Heart right ventricle (tissue), 16 donors: ENCODE data around the gene ZNF644. TPM values are rescaled to one million over a fixed set of nuclear protein-coding genes. Genes with fewer than 3 reads are reported as not detected.

Experiments used
- ATAC-seq, 8 donors: fragments of 200-7000 bp; cut with Tn5 transposase; one replicate each; pipeline ENCODE4 v1.9.1; 2020; ENCODE audit warnings: mild to moderate bottlenecking in 8 of 8, moderate library complexity in 8 of 8, moderate number of reproducible peaks in 1 of 8
- DNase-seq, 2 donors: peaks; one replicate each; pipeline ENCODE4 v3.0.0-alpha.2; 2020
- H3K27ac ChIP-seq, 10 donors: fragments of 200-600 bp; sonication (generic) in 2 of 10; one replicate each; pipeline versions ENCODE4 v1.5.0 to v1.8.0; 2020 to 2022; ENCODE audit warnings: mild to moderate bottlenecking in 3 of 10
- H3K27me3 ChIP-seq, 7 donors: fragments of 200-600 bp; one replicate each; pipeline ENCODE4 v1.8.0; 2021 to 2022; ENCODE audit warnings: mild to moderate bottlenecking in 2 of 7
- H3K36me3 ChIP-seq, 9 donors: fragments of 200-600 bp; sonication (generic) in 1 of 9; one replicate each; pipeline versions ENCODE4 v1.5.0 to v1.8.0; 2020 to 2022; ENCODE audit warnings: mild to moderate bottlenecking in 2 of 9
- H3K4me1 ChIP-seq, 9 donors: fragments of 200-600 bp; sonication (generic) in 1 of 9; one replicate each; pipeline versions ENCODE4 v1.5.0 to v1.8.0; 2020 to 2022; ENCODE audit warnings: mild to moderate bottlenecking in 4 of 9
- H3K4me3 ChIP-seq, 10 donors: fragments of 200-600 bp; sonication (generic) in 2 of 10; one replicate each; pipeline versions ENCODE4 v1.5.0 to v1.8.0; 2020 to 2022; ENCODE audit warnings: mild to moderate bottlenecking in 7 of 10, moderate library complexity in 2 of 10
- H3K9me3 ChIP-seq, 11 donors: fragments of 200-600 bp in 10 of 11; sonication (generic) in 2 of 11; one replicate each; pipeline versions ENCODE4 v1.5.0 to v1.8.0; 2013 to 2022; ENCODE audit warnings: mild to moderate bottlenecking in 2 of 11, control low read depth in 1 of 11, moderate library complexity in 1 of 11
- CTCF ChIP-seq, 9 donors: fragments of 200-600 bp; sonication (generic) in 2 of 9; IDR thresholded peaks; one replicate each; pipeline versions ENCODE4 v1.5.0 to v1.8.0; 2021 to 2022; ENCODE audit warnings: antibody characterized with exemption in 9 of 9, mild to moderate bottlenecking in 5 of 9, moderate library complexity in 1 of 9
- WGBS, 2 donors: extraction: QIAGEN DNeasy Blood & Tissue Kit; methylation state at CpG; one replicate each; pipeline ENCODE4 v1.1.7; 2013; ENCODE audit warnings: inconsistent platforms in 1 of 2; 5-methylcytosine and 5-hydroxymethylcytosine counted together
- intact Hi-C, 10 donors: fragments of 100-400 bp; cut with DNase I; formaldehyde crosslinking; loops; one replicate each; pipeline versions ENCODE4 v1.11.1 to v1.14.2; 2022
- polyA plus RNA-seq, 2 donors: library from polyadenylated mRNA; stranded (reverse); fragments of 200-250 nt; gene quantifications; one replicate each; pipeline ENCODE4 v1.2.3, GENCODE V29; 2013
- total RNA-seq, 10 donors: library from RNA; stranded (reverse); fragmentation: NEBNext Ultra II Directional in 3 of 10; extraction: Animal tissue kit (Norgen Biotek cat#: 25700) in 3 of 10; gene quantifications; one replicate each; pipeline versions ENCODE4 v1.2.1 to v1.2.4, GENCODE V29; 2021 to 2023
- donor health status: Arrhythmogenic right ventricular cardiomyopathy.
- donor health status: ischemic (EF 13 %, LVEDD 7.1; RV severe dilation, severe dysfunction).
- donor health status: healthy with polysubstance abuse.
- donor health status: DM: no; HTN: yes; CAD: no.
- donor health status: DM: no; HTN: no; CAD: no.
- donor health status: ischemic (EF 25% LVEDD 6.9; RV normal size, moderate dysfunction).
- donor health status: ischemic (EF 25% LVEDD 5.7; RV mildly dilated, moderate dysfunction).
- donor health status: healthy.
- donor health status: DM: yes; HTN: yes; CAD: no.
- donor health status: Ischemic cardiomyopathy.
- donor health status: ischemic (EF 35%, LVEDD 5.7; RV mildly dilated, moderate dysfunction).
- donor health status: nonischemic (EF 11% LVEDD 7.7; RV severe dilation, severe dysfunction).
- donor health status: DM: yes; HTN: yes; CAD: no.
- donor health status: PGD.
- donor health status: ischemic (EF 29% LVEDD 5.4; RV normal size, mild dysfunction).
- donor health status: nonischemic (EF 23%, LVEDD 6.1; RV moderate dilation, normal function).

Gene ZNF644
- total and polyA plus RNA-seq, 12 donors, result 10.7 to 48.0 (median 33.6) TPM

DNA sequence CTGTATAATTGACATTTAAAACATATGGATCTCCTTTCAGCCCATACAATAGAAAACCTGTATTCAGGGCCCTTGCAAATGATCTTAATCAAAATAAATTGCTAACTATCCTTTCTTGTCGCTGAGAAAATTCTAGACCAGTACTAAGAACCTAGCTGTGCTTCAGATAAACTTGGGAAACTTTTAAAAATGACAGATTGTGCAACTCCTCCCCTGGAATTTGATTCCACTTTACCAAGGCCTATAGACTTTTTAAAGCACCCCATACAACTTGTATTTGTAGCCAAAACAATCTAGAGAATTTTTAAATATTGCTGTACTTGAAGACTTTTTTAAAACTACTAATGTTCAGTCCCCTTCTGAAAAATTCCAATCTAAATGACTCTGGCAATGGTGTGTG, 51.6 kb downstream of the ZNF644 start:
- Histone ChIP-seq H3K27ac (no peak overlapping the region), H3K36me3 (peaks cover 0 to 21% (median 0%) of the 10 kb centered on the region in 9 donors), H3K4me3 (no peak overlapping the region), H3K27me3 (no peaks in the 10 kb centered on the region), H3K4me1 (peaks cover 0 to 41% (median 10%) of the 10 kb centered on the region in 9 donors), H3K9me3 (peaks cover 0 to 6% (median 0%) of the 10 kb centered on the region in 11 donors)
- DNase-seq, result no peak
- no peak for TF ChIP-seq CTCF (IDR thresholded peaks at IDR 0.05)
- 85 to 96% methylated on average over 1 of the region's 1 CpG for WGBS, 2 donors
- ATAC-seq, result no peak
- intact Hi-C loops, result no loop called here

DNA sequence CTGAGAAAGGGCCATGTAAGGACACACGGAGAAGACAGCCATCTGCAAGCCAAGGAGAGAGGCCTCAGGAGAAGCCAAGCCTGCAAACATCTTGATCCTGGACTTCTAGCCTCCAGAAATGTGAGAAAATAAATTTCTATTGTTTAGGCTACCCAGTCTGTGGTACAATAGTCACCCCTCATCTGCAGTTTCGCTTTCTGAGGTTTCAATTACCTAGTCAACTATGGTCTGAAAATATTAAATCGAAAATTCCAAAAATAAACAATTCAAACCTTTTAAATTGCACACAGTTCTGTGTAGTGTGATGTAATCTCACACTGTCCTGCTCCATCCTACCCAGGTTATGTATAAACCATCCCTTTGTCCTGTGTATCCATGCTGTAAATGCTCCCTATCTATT, 52.6 kb downstream of the ZNF644 start:
- peaks cover 0 to 6% (median 0%) of the 10 kb centered on the region in 11 donors for H3K9me3 ChIP-seq
- no peaks in the 10 kb centered on the region for H3K27me3 ChIP-seq
- intact Hi-C loops, result loop anchor here in 8 of 10 donors (5.0 to 10.0 kb wide), 4 partner anchors 43 to 384 kb away; no protein-coding TSS in a partner anchor
- no peak for TF ChIP-seq CTCF (IDR thresholded peaks at IDR 0.05)
- no peak for ATAC-seq
- H3K4me3 ChIP-seq, result no peak overlapping the region
- 92 to 93% methylated on average over 3 of the region's 3 CpGs for WGBS, 2 donors
- H3K4me1 ChIP-seq, result peaks cover 0 to 32% (median 4%) of the 10 kb centered on the region in 9 donors
- no peak for DNase-seq
- peaks cover 0 to 21% (median 0%) of the 10 kb centered on the region in 9 donors for H3K36me3 ChIP-seq
- H3K27ac ChIP-seq, result no peak overlapping the region

GRCh38 chr1:90964444-90965035, 57.3 kb downstream of the ZNF644 start:
- DNase-seq (no peak), ATAC-seq (peak in 1 of 8 donors; percentile 41)
- H3K4me3 ChIP-seq, result no peak overlapping the region
- H3K4me1 ChIP-seq, result peaks cover 0 to 27% (median 5%) of the 10 kb centered on the region in 9 donors
- H3K36me3 ChIP-seq, result no peaks in the 10 kb centered on the region
- TF ChIP-seq CTCF (IDR thresholded peaks at IDR 0.05), result peak in 8 of 9 donors; percentile 32 to 64 (median 47)
- WGBS, 2 donors, result 57 to 62% methylated on average over 1 of the region's 1 CpG
- intact Hi-C loops, result loop anchor here in 8 of 10 donors (2.0 to 10.0 kb wide), 6 partner anchors 48 to 380 kb away; no protein-coding TSS in a partner anchor
- H3K9me3 ChIP-seq, result peaks cover 0 to 4% (median 0%) of the 10 kb centered on the region in 11 donors
- no peak overlapping the region for H3K27ac ChIP-seq
- H3K27me3 ChIP-seq, result no peaks in the 10 kb centered on the region

DNA sequence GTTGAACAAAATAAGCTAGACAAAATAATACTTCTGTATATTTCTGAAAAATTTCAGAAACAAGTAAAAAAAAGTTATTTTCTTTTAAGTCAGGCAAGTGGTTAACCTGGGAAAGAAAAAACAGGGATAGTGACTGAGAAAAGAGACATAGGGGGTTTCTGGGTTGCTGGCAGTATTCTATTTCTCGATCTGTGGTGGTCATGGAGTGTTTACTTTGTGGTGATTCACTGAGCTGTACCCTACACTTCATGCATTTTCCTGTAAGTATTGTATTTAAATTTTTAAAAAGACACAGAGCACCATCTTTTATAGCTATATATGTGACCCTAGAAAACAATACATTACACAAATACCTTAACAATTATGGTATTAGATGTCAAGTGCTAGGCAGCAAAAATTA, 58.2 kb downstream of the ZNF644 start:
- Histone ChIP-seq H3K4me3 (no peak overlapping the region), H3K27ac (no peak overlapping the region), H3K27me3 (no peaks in the 10 kb centered on the region), H3K9me3 (peaks cover 0 to 9% (median 0%) of the 10 kb centered on the region in 11 donors), H3K36me3 (no peaks in the 10 kb centered on the region), H3K4me1 (peaks cover 0 to 27% (median 5%) of the 10 kb centered on the region in 9 donors)
- TF ChIP-seq CTCF (IDR thresholded peaks at IDR 0.05), result no peak
- 75 to 84% methylated on average over 1 of the region's 1 CpG for WGBS, 2 donors
- no peak for DNase-seq
- intact Hi-C loops, result loop anchor here in 8 of 10 donors (2.0 to 10.0 kb wide), 6 partner anchors 21 to 379 kb away; no protein-coding TSS in a partner anchor
- ATAC-seq, result no peak
